ENCODE results near the gene RNF103. TPM values are rescaled to one million over a fixed set of nuclear protein-coding genes. Genes with fewer than 3 reads are reported as not detected.
A peak's percentile ranks its signal among the peaks of the same experiment; 100 is the strongest.

The RNF103 gene
- total RNA-seq, 2 donors from 2014 or later: 11.9 to 17.9 TPM

DNA sequence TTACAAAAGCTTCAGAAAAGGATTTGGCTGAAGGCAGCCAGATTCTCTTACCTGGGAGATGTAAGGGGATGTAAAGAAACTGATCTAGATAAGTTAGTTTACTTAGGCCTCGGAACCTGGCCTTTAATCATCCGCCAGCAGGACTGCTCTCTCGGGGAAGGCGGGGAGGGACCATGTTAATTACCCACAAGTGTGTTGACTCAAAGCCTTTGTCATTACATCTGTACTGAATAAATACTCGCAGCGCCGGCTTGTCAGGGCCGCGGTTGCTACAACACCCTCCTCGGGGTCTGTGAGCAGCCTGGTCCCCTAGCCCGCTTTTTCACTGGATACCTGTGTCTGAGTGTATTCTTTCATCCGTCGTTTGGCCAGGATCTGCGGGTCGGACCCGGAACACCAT is 67.2 kb downstream of the RNF103 start:
- peaks cover 39% of the 10 kb centered on the region for H3K9me3 Mint-ChIP-seq
- H3K4me1 ChIP-seq (ENCODE audit: control insufficient read depth, insufficient read depth, low read length): no peaks in the 10 kb centered on the region
- WGBS, 2 experiments (ENCODE audit: insufficient coverage in 1 of 2, insufficient read length in 1 of 2): 90 to 94% methylated on average over 16 of the region's 16 CpGs
- DNase-seq: no peak
- no peak overlapping the region for H3K27ac Mint-ChIP-seq
- H3K27ac ChIP-seq (ENCODE audit: low read depth, low read length): no peak overlapping the region
- H3K4me3 ChIP-seq (ENCODE audit: low read length): peak overlapping the region; percentile 30
- H3K4me1 Mint-ChIP-seq: no peaks in the 10 kb centered on the region
- TF ChIP-seq CTCF (conservative IDR thresholded peaks at IDR 0.05): no peak
- H3K27me3 Mint-ChIP-seq (ENCODE audit: insufficient read depth): no peaks in the 10 kb centered on the region
- H3K9ac ChIP-seq (ENCODE audit: extremely low read depth, low read length, poor library complexity, severe bottlenecking): no peak overlapping the region
- peaks cover 69% of the 10 kb centered on the region for H3K9me3 ChIP-seq (ENCODE audit: control insufficient read depth, low read length)
- no peaks in the 10 kb centered on the region for H3K27me3 ChIP-seq (ENCODE audit: control insufficient read depth, insufficient read depth, low read length, poor library complexity, severe bottlenecking)
- peaks cover 39% of the 10 kb centered on the region for H3K36me3 Mint-ChIP-seq (ENCODE audit: low read depth)
- H3K4me3 Mint-ChIP-seq: no peak overlapping the region
- H3K36me3 ChIP-seq (ENCODE audit: control insufficient read depth, insufficient read depth, low read length): peaks cover 23% of the 10 kb centered on the region

Other genes with a start within 250 kb of the RNF103 start
- gene KDM3A, start 182.5 kb downstream of the RNF103 start, total RNA-seq: 10 to 100 TPM; 31.8 to 34.4 TPM
- 10 to 100 TPM; 20.5 to 29.3 TPM for gene CHMP3, start 60.4 kb downstream of the RNF103 start, total RNA-seq
- 10 to 100 TPM; 45.4 to 49.3 TPM for gene RMND5A, start 96.4 kb upstream of the RNF103 start, total RNA-seq
- gene CD8A, start 167.0 kb upstream of the RNF103 start, total RNA-seq: under 1 TPM in 1 of 2 donors, not detected in 1; 0.18 TPM
- not detected for gene CD8B, start 238.0 kb upstream of the RNF103 start, total RNA-seq

All from endodermal cell (in vitro differentiated cells).